H9 (cell line): ENCODE measurements around the gene C17orf114.

ENCODE experiments used
- DNase-seq: peaks from one replicate; pipeline ENCODE4 v3.0.0-alpha.2; 2017
- H2AFZ ChIP-seq: one replicate; pipeline ENCODE4 v1.6.1; 2013; ENCODE audit warnings: mild to moderate bottlenecking, low read length, control low read depth, moderate library complexity
- H2AK5ac ChIP-seq: 2 replicates; pipeline ENCODE4 v1.6.1; 2013; ENCODE audit warnings: low read length, control low read depth, mixed read lengths; ENCODE audit not compliant: insufficient read length
- H2BK120ac ChIP-seq: one replicate; pipeline ENCODE4 v1.6.1; 2013; ENCODE audit warnings: low read depth, mild to moderate bottlenecking, low read length, control low read depth, inconsistent platforms; ENCODE audit not compliant: poor library complexity, severe bottlenecking
- H2BK12ac ChIP-seq: 2 replicates; pipeline ENCODE4 v1.6.1; 2013; ENCODE audit warnings: low read length, control low read depth, mixed read lengths, low read depth; ENCODE audit not compliant: insufficient read length
- H2BK15ac ChIP-seq: 2 replicates; pipeline ENCODE4 v1.6.1; 2013; ENCODE audit warnings: low read depth, low read length, control low read depth
- H2BK20ac ChIP-seq: one replicate; pipeline ENCODE4 v1.6.1; 2013; ENCODE audit warnings: low read depth, mild to moderate bottlenecking, low read length, control low read depth, inconsistent platforms; ENCODE audit not compliant: poor library complexity, severe bottlenecking
- H2BK5ac ChIP-seq: 2 replicates; pipeline ENCODE4 v1.6.1; 2013; ENCODE audit warnings: low read length, control low read depth, mixed read lengths; ENCODE audit not compliant: insufficient read length
- H3K14ac ChIP-seq: 2 replicates; pipeline ENCODE4 v1.6.1; 2013; ENCODE audit warnings: low read length, control low read depth; ENCODE audit not compliant: insufficient read depth
- H3K18ac ChIP-seq: 2 replicates; pipeline ENCODE4 v1.6.1; 2013; ENCODE audit warnings: low read depth, mild to moderate bottlenecking, mixed read lengths, low read length, control low read depth; ENCODE audit not compliant: insufficient read length
- H3K23ac ChIP-seq: 2 replicates; pipeline ENCODE4 v1.6.1; 2013; ENCODE audit warnings: low read length, control low read depth, mixed read lengths, low read depth; ENCODE audit not compliant: insufficient read length
- H3K23me2 ChIP-seq: 2 replicates; pipeline ENCODE4 v1.6.1; 2013; ENCODE audit warnings: low read depth, mild to moderate bottlenecking, mixed read lengths, low read length, control low read depth; ENCODE audit not compliant: insufficient read length, poor library complexity, severe bottlenecking
- H3K27ac ChIP-seq: 2 replicates; pipeline ENCODE4 v1.5.1; 2013; ENCODE audit warnings: low read length, control low read depth, mixed read lengths, low read depth; ENCODE audit not compliant: insufficient read length
- H3K27me3 ChIP-seq: 2 replicates; pipeline ENCODE4 v1.6.1; 2013; ENCODE audit warnings: low read length, control low read depth, inconsistent platforms; ENCODE audit not compliant: insufficient read depth
- H3K4ac ChIP-seq: 2 replicates; pipeline ENCODE4 v1.6.1; 2013; ENCODE audit warnings: low read depth, mild to moderate bottlenecking, control low read depth, inconsistent platforms, low read length, moderate library complexity
- H3K4me1 ChIP-seq: 2 replicates; pipeline ENCODE4 v1.6.1; 2013; ENCODE audit warnings: low read length, control low read depth, inconsistent platforms; ENCODE audit not compliant: insufficient read depth
- H3K4me2 ChIP-seq: 2 replicates; pipeline ENCODE4 v1.6.1; 2013; ENCODE audit warnings: low read length, control low read depth, mixed read lengths; ENCODE audit not compliant: insufficient read length, insufficient read depth
- H3K56ac ChIP-seq: 2 replicates; pipeline ENCODE4 v1.6.1; 2013; ENCODE audit warnings: low read depth, mild to moderate bottlenecking, mixed read lengths, low read length, control low read depth; ENCODE audit not compliant: insufficient read length
- H3K79me1 ChIP-seq: 2 replicates; pipeline ENCODE4 v1.6.1; 2013; ENCODE audit warnings: low read depth, mild to moderate bottlenecking, moderate library complexity, low read length, control low read depth, inconsistent platforms; ENCODE audit not compliant: insufficient read depth, poor library complexity, severe bottlenecking
- H3K79me2 ChIP-seq: 2 replicates; pipeline ENCODE4 v1.6.1; 2013; ENCODE audit warnings: low read length, control low read depth, inconsistent platforms; ENCODE audit not compliant: insufficient read depth
- H3K9ac ChIP-seq: 2 replicates; pipeline ENCODE4 v1.6.1; 2013; ENCODE audit warnings: low read length, control low read depth, mixed read lengths; ENCODE audit not compliant: insufficient read length; ENCODE audit errors: extremely low read depth
- H3K9me3 ChIP-seq: one replicate; pipeline ENCODE4 v1.6.1; 2013; ENCODE audit warnings: low read depth, low read length, inconsistent platforms; ENCODE audit not compliant: control insufficient read depth
- H3T11ph ChIP-seq: one replicate; pipeline ENCODE4 v1.6.1; 2013; ENCODE audit warnings: mild to moderate bottlenecking, low read length, control low read depth, inconsistent platforms
- H4K20me1 ChIP-seq: one replicate; pipeline ENCODE4 v1.6.1; 2013; ENCODE audit not compliant: control insufficient read depth, insufficient read length, insufficient read depth
- H4K5ac ChIP-seq: 2 replicates; pipeline ENCODE4 v1.6.1; 2013; ENCODE audit warnings: low read depth, mild to moderate bottlenecking, mixed read lengths, low read length, control low read depth; ENCODE audit not compliant: insufficient read length
- H4K8ac ChIP-seq: replicated peaks from 2 replicates; pipeline ENCODE4 v1.6.1; 2013; ENCODE audit warnings: low read length, control low read depth, mixed read lengths, low read depth; ENCODE audit not compliant: insufficient read length
- H4K91ac ChIP-seq: 2 replicates; pipeline ENCODE4 v1.6.1; 2013; ENCODE audit warnings: low read depth, mild to moderate bottlenecking, moderate library complexity, mixed read lengths, low read length, control low read depth; ENCODE audit not compliant: insufficient read length
- H3K27ac Mint-ChIP-seq, 3 experiments: 2 replicates in 2 of 3; 3 replicates in 1 of 3; pipeline ENCODE4 v1.8.0; 2020 to 2021; ENCODE audit warnings: mixed read lengths in 3 of 3, mild to moderate bottlenecking in 1 of 3, moderate library complexity in 1 of 3
- H3K27me3 Mint-ChIP-seq: 2 replicates; pipeline ENCODE4 v1.8.0; 2021; ENCODE audit warnings: low read depth, mild to moderate bottlenecking, moderate library complexity, mixed read lengths
- H3K36me3 Mint-ChIP-seq, 3 experiments: 2 replicates in 2 of 3; 3 replicates in 1 of 3; pipeline ENCODE4 v1.8.0; 2020 to 2021; ENCODE audit warnings: low read depth in 3 of 3, mixed read lengths in 3 of 3; ENCODE audit not compliant: insufficient read depth in 1 of 3
- H3K4me1 Mint-ChIP-seq, 2 experiments: 2 replicates each; pipeline ENCODE4 v1.8.0; 2020; ENCODE audit warnings: mixed read lengths in 2 of 2
- H3K4me3 Mint-ChIP-seq, 2 experiments: 2 replicates in 1 of 2; 3 replicates in 1 of 2; pipeline ENCODE4 v1.8.0; 2020 to 2021; ENCODE audit warnings: mild to moderate bottlenecking in 2 of 2, mixed read lengths in 2 of 2, moderate library complexity in 1 of 2
- H3K9me3 Mint-ChIP-seq, 2 experiments: 2 replicates in 1 of 2; 3 replicates in 1 of 2; pipeline ENCODE4 v1.8.0; 2020; ENCODE audit warnings: mild to moderate bottlenecking in 2 of 2, mixed read lengths in 2 of 2, moderate library complexity in 1 of 2
- WGBS: extraction: QIAGEN DNeasy Blood & Tissue Kit; methylation state at CpG from one replicate; pipeline ENCODE4 v1.1.7; 2013; ENCODE audit warnings: missing lambda C conversion rate, low lambda C conversion rate, mixed read lengths; ENCODE audit not compliant: insufficient read length; ENCODE audit errors: extremely low coverage; 5-methylcytosine and 5-hydroxymethylcytosine counted together
- TF ChIP-seq, protein P1 (sequence below): fragments of 200-600 bp; sonication (generic); conservative IDR thresholded peaks from 3 replicates; pipeline ENCODE4 v1.8.0; 2021; ENCODE audit warnings: antibody characterized with exemption, mild to moderate bottlenecking

The C17orf114 gene

DNA sequence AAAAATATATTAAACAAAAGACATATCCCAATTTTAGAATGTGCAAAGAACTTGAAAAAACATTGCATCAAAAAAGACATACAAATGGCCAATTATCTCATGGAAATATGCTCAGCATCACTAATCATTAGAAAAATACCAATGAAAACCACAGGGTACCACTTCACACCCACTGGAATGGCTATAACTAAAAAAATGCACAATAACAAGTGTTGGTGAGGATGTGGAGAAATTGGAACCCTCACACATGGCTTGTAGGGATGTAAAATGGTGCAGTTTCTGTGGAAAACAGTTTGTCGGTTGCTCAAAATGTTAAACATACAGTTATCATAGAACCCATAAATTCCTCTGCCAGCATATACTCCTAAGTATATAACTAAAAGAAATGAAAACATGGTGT, 7.0 kb downstream of the C17orf114 start:
- Mint-ChIP-seq H3K4me1 (peaks cover 8 to 11% of the 10 kb centered on the region in 2 experiments), H3K9me3 (no peaks in the 10 kb centered on the region), H3K4me3 (peak overlapping the region in 1 of 2 experiments; percentile 97; a peak in 1 of 5 replicates), H3K36me3 (peaks cover 16 to 23% (median 19%) of the 10 kb centered on the region in 3 experiments; a peak in 6 of 7 replicates), H3K27ac (0 out of 7 replicates have a peak overlapping the region, but pooled peaks of 1 of the 3 experiments have one; percentile 100), H3K27me3 (peaks cover 29% of the 10 kb centered on the region)
- Histone ChIP-seq H3K14ac (no peak overlapping the region), H3K27me3 (peaks cover 4% of the 10 kb centered on the region; the same call in 1 of the 2 replicates), H3K4me2 (no peak overlapping the region), H3K9me3 (no peaks in the 10 kb centered on the region), H4K5ac (no peak overlapping the region), H4K8ac (no peak overlapping the region), H3K27ac (no peak overlapping the region), H3K23ac (no peak overlapping the region), H2BK120ac (no peak overlapping the region), H2BK5ac (no peak overlapping the region), H4K20me1 (no peaks in the 10 kb centered on the region), H3K23me2 (peaks cover 4% of the 10 kb centered on the region), H3K4me1 (no peaks in the 10 kb centered on the region), H3K4ac (no peak overlapping the region), H3K9ac (no peak overlapping the region), H2BK15ac (no peak overlapping the region), H3K56ac (no peak overlapping the region), H2AFZ (no peak overlapping the region), H2BK12ac (no peak overlapping the region), H3K79me2 (no peaks in the 10 kb centered on the region), H3T11ph (no peak overlapping the region), H3K18ac (no peak overlapping the region), H2BK20ac (no peak overlapping the region), H2AK5ac (no peak overlapping the region), H4K91ac (no peak overlapping the region), H3K79me1 (no peaks in the 10 kb centered on the region)
- TF ChIP-seq, protein P1, sequence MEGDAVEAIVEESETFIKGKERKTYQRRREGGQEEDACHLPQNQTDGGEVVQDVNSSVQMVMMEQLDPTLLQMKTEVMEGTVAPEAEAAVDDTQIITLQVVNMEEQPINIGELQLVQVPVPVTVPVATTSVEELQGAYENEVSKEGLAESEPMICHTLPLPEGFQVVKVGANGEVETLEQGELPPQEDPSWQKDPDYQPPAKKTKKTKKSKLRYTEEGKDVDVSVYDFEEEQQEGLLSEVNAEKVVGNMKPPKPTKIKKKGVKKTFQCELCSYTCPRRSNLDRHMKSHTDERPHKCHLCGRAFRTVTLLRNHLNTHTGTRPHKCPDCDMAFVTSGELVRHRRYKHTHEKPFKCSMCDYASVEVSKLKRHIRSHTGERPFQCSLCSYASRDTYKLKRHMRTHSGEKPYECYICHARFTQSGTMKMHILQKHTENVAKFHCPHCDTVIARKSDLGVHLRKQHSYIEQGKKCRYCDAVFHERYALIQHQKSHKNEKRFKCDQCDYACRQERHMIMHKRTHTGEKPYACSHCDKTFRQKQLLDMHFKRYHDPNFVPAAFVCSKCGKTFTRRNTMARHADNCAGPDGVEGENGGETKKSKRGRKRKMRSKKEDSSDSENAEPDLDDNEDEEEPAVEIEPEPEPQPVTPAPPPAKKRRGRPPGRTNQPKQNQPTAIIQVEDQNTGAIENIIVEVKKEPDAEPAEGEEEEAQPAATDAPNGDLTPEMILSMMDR: no peak
- no CpG with 5 or more reads among the region's 1 CpG for WGBS
- no peak for DNase-seq
